ENCODE results near the gene ISOC2. TPM values are rescaled to one million over a fixed set of nuclear protein-coding genes. Genes with fewer than 3 reads are reported as not detected.

The ISOC2 gene
- total RNA-seq, 1 experiment from 2014 or later: 72.2 TPM

DNA sequence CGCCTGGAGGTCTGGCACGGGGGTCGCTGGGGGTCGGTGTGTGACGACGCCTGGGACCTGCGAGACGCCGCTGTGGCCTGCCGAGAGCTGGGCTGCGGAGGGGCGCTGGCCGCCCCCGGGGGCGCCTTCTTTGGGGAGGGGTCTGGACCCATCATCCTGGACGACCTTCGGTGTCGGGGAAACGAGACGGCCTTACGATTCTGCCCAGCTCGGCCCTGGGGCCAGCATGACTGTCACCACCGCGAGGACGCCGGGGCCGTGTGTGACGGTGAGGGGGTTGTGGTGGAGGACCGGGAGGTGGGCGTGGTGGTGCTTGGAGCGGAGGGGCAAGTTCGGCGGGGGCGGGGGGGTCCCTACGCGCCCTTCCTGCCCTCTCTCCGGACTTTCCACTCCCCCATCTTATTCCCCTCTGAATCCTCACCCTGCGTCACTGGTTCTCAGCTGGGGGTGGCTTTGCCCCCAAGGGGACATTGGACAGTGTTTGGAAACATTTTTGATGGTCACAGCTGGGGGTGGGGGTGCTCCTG is 32.3 kb upstream of the ISOC2 start:
- Histone ChIP-seq H3T11ph (ENCODE audit: low read length) (no peak overlapping the region), H3K9ac (ENCODE audit: extremely low read depth, insufficient read length, low read length) (no peak overlapping the region), H3K23me2 (ENCODE audit: insufficient read length, low read depth, low read length, poor library complexity, severe bottlenecking) (no peaks in the 10 kb centered on the region), H4K8ac (replicated peaks; ENCODE audit: insufficient read length, low read depth, low read length) (no peak overlapping the region), H3K4me2 (ENCODE audit: insufficient read depth, insufficient read length, low read length) (no peak overlapping the region), H3K4ac (ENCODE audit: low read depth, low read length) (no peak overlapping the region), H2AK5ac (ENCODE audit: insufficient read length, low read length) (no peak overlapping the region), H2BK15ac (ENCODE audit: low read depth, low read length) (no peak overlapping the region), H2BK5ac (ENCODE audit: insufficient read length, low read length) (no peak overlapping the region), H3K27me3 (ENCODE audit: insufficient read depth, low read length) (no peaks in the 10 kb centered on the region), H2BK12ac (ENCODE audit: insufficient read length, low read depth, low read length) (no peak overlapping the region), H2BK20ac (ENCODE audit: low read depth, low read length, poor library complexity, severe bottlenecking) (no peak overlapping the region), H3K79me1 (ENCODE audit: insufficient read depth, low read depth, low read length, poor library complexity, severe bottlenecking) (no peaks in the 10 kb centered on the region), H4K5ac (ENCODE audit: insufficient read length, low read depth, low read length) (no peak overlapping the region), H3K23ac (ENCODE audit: insufficient read length, low read depth, low read length) (no peak overlapping the region), H3K27ac (ENCODE audit: insufficient read length, low read depth, low read length) (no peak overlapping the region), H3K14ac (ENCODE audit: insufficient read depth, low read length) (no peak overlapping the region; the same call in 1 of the 2 replicates), H2BK120ac (ENCODE audit: low read depth, low read length, poor library complexity, severe bottlenecking) (no peak overlapping the region), H4K91ac (ENCODE audit: insufficient read length, low read depth, low read length) (no peak overlapping the region), H3K18ac (ENCODE audit: insufficient read length, low read depth, low read length) (no peak overlapping the region), H2AFZ (ENCODE audit: low read length) (no peak overlapping the region), H4K20me1 (ENCODE audit: control insufficient read depth, insufficient read depth, insufficient read length) (no peaks in the 10 kb centered on the region), H3K79me2 (ENCODE audit: insufficient read depth, low read length) (no peaks in the 10 kb centered on the region), H3K4me1 (ENCODE audit: insufficient read depth, low read length) (no peaks in the 10 kb centered on the region), H3K9me3 (ENCODE audit: control insufficient read depth, low read depth, low read length) (no peaks in the 10 kb centered on the region), H3K56ac (ENCODE audit: insufficient read length, low read depth, low read length) (no peak overlapping the region)
- Mint-ChIP-seq H3K27ac (no peak overlapping the region), H3K4me3 (no peak overlapping the region), H3K9me3 (no peaks in the 10 kb centered on the region), H3K36me3 (ENCODE audit: insufficient read depth in 1 of 3, low read depth in 3 of 3) (no peaks in the 10 kb centered on the region; a peak in 1 of 7 replicates), H3K4me1 (peaks cover 21 to 33% of the 10 kb centered on the region in 2 experiments), H3K27me3 (ENCODE audit: low read depth) (peaks cover 17% of the 10 kb centered on the region)
- DNase-seq: no peak
- TF ChIP-seq, protein P1, sequence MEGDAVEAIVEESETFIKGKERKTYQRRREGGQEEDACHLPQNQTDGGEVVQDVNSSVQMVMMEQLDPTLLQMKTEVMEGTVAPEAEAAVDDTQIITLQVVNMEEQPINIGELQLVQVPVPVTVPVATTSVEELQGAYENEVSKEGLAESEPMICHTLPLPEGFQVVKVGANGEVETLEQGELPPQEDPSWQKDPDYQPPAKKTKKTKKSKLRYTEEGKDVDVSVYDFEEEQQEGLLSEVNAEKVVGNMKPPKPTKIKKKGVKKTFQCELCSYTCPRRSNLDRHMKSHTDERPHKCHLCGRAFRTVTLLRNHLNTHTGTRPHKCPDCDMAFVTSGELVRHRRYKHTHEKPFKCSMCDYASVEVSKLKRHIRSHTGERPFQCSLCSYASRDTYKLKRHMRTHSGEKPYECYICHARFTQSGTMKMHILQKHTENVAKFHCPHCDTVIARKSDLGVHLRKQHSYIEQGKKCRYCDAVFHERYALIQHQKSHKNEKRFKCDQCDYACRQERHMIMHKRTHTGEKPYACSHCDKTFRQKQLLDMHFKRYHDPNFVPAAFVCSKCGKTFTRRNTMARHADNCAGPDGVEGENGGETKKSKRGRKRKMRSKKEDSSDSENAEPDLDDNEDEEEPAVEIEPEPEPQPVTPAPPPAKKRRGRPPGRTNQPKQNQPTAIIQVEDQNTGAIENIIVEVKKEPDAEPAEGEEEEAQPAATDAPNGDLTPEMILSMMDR (conservative IDR thresholded peaks at IDR 0.05): no peak
- no CpG with 5 or more reads among the region's 38 CpGs for WGBS (ENCODE audit: extremely low coverage, insufficient read length, low lambda C conversion rate)

All from H9 (cell line).